SK-N-DZ (cell line): ENCODE data around the gene WWP2.
"Not testable (repeated sequence)": the region's sequence is repeated elsewhere in the genome, so short reads cannot be mapped to it uniquely, and the experiment has no call there.

ENCODE experiments used
- DNase-seq: peaks from one replicate; pipeline ENCODE4 v3.0.0-alpha.2; 2015; ENCODE audit warnings: low spot score

The WWP2 gene

GRCh38 chr16:69830146-69830533, 68.0 kb downstream of the WWP2 start:
- DNase-seq: no peak

DNA sequence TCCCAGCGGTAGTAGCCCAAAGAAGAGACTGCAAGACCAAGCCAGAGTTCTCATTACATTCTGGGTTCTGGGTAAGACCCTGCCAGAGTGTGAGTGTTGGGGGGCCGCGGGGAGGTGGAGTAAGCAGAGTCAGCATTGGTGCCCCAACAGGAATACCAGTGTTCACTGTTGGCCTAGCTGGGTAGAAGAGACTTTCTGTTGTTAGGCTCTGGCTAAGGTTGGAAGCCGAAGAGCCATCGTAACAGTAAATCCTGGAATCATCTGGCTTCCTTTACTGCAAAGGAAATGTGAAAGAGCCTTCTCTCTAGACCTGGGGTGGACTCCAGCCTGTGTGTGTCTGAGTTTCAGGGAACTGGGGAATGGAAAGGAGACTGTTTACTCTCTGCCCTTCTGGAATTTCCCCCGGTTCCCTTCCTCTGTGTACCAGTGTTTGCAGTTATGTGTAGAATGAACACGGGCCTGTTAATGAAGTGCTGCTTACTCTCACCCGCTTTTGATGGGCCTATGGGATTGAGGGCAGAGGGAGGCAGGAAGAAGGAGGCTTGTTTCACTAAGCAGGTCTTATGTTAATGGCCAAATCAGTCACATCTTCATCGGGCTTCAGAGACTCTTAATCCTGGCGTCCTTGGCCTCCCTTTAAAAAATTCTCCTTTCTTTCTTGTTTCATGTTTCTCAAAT, 68.5 kb downstream of the WWP2 start:
- no peak for DNase-seq

- no peak for DNase-seq
Observed at GRCh38 chr16:69831212-69832123, 69.3 kb downstream of the WWP2 start.

DNA sequence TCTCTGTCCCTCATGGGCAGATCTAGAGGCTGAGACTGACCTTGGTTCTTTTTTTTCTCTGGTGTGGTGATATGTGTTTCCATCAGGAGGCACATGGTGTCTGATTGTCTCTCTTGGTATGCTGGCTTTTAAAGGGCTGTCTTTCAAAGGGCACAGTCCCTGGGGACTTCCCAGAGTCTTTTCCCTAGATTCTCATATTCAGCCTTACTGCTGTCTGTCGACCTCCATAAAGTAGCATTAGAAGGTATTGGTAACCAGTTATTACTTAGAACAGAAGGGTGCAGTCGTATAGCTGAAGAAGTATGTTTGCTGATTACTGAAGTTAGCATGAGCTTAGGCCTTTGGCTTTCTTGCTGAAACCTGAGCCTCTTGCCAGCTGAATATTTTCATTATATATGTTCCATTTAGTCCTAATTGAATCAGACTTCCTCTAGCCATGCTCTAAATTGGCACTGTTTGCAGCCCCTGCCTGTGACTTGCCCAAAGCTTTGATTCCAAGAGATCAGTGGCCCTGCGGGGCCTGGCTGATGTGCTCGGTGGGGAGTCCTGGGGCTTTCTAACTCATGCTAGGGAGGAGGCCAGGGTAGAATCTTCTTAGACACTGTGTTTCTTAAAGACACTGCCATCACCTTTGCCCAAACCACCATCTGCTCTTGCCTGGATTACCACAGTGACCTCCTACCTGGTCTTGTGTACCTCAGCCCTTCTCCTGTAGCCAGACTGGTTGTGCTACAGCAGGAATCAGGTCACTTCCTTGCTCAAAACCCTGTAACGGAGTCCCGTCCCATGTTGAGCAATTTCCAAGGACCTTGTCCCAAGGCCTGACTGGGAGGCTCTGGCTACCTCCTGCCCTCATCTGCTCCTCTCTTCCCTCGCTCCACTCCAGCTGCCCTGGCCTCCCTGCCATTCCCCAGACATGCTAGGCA, 71.5 kb downstream of the WWP2 start:
- DNase-seq: peak; percentile 85

- DNase-seq: no peak
Observed at GRCh38 chr16:69834807-69835466, 72.8 kb downstream of the WWP2 start.

DNA sequence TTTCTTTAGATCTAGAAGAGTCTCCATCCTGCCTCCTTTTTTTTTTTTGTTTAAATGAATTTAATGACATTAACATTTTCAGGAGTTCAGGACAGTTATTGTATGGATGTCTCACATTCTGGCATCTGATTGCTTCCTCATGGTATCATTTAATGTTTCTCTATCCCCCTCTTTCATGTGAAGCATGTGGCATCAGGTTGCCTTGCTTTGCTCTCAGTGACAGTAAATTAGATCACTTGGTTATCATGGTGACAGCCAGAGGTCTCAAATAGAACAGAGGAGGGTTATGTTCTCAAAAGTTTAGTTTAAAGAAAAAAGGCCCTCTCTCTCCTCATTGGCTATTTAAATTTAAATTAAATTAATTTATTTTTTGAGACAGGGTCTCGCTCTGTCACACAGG, 74.1 kb downstream of the WWP2 start:
- peak; percentile 32 for DNase-seq

DNA sequence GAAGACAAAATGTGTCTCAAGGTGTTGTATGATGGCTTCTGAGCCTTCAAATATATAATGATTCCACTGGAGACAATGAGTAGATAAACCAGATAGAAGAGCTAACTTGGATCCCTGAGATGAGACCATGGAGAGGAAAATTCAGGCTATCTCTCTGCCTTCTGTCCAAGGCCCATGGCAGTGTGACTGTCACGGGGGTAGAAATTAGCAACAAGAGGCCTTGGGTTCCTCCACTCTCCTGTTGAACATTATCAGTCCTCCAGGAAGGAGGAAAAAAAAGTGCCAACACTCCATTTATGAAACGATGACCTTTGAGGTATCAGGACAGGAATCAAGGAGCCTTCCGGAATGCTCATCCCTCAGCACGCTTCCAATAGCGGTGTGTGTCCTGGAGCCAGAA, 75.2 kb downstream of the WWP2 start:
- no peak for DNase-seq

- DNase-seq: no peak
Observed at GRCh38 chr16:69838489-69838888, 76.4 kb downstream of the WWP2 start.

GRCh38 chr16:69839240-69839688, 77.1 kb downstream of the WWP2 start:
- no peak for DNase-seq

- no peak for DNase-seq
Observed at GRCh38 chr16:69839798-69840409, 77.8 kb downstream of the WWP2 start.

DNA sequence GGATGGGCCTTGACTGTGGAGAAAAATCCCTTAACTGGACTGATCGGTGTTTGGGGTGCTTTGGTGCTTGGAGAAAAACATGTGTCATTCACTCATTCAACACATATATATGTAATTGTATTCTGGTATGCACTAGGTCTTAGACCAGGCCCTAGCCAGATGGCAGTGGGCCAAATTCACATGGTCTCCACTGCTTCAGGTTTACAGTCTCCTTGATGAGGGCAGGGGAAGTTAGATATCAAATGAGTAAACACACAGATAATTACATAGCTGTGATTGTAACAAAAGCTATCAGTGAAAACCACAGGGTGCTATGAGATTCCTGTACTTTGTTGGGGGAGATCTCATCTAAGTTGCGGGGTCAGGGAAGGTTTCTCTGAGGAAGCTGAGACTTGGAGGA, 78.8 kb downstream of the WWP2 start:
- DNase-seq: no peak

DNA sequence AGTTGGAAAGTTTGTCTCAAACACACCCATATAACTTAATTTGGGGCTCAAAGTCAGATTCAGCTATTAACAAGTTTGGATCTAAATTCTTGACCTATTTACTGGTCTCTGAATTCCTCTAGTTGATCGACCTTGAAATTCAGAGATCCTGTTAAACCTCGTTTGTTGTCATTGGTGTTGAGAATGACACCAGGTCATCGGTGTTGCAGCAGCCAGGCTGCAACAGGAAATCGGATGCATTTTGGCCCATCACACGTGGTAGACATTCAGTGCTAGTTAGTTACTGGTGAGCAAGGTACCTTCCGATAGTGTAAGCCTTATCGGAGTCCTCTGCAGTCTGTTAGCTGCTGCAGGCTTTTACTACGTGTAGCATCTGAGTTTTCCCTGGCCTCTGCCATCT, 82.3 kb downstream of the WWP2 start:
- DNase-seq: no peak

DNA sequence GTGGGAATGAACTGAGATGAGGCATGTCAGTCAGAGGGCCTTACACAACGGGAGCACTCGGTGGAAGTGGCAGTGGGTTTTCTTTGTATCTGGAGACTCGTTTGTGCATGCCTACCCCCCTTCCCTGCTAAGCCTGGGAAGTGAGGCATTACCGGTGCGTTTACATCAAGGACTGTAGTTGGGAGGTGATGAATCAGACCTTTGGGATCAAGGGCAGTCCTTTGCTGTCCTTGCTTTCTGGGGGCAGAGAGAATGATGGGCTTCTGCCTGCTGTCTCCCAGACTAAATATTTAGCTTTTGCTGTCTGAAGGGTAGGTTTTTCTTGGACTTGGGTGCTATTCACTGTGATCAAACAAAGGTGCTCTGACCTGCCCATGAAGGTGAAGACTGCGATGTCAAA, 83.0 kb downstream of the WWP2 start:
- no peak for DNase-seq

GRCh38 chr16:69847643-69848042, 85.5 kb downstream of the WWP2 start:
- no peak for DNase-seq

GRCh38 chr16:69848637-69849545, 86.8 kb downstream of the WWP2 start:
- no peak for DNase-seq

GRCh38 chr16:69851491-69852240, 89.5 kb downstream of the WWP2 start:
- DNase-seq: no peak

DNA sequence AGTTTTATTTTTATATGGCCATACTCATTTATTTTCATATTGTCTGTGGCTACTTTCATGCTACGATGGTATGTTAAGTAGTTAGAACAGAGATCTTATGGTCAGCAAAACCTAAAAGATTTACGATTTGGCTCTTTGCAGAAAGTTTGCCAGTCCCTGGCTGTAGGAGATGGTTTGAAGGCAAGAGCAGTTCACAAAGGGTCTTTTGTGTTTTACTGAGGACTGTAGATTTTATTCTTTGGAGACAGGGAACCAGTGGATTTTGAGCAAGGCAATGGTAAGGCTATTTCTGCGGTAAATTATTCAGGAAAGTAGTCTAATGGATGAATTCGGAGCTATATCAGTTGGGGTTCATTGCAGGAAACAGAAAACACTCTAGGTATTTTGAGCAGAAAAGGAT, 90.7 kb downstream of the WWP2 start:
- no peak for DNase-seq

GRCh38 chr16:69853481-69853880, 91.3 kb downstream of the WWP2 start:
- DNase-seq: peak; percentile 8

DNA sequence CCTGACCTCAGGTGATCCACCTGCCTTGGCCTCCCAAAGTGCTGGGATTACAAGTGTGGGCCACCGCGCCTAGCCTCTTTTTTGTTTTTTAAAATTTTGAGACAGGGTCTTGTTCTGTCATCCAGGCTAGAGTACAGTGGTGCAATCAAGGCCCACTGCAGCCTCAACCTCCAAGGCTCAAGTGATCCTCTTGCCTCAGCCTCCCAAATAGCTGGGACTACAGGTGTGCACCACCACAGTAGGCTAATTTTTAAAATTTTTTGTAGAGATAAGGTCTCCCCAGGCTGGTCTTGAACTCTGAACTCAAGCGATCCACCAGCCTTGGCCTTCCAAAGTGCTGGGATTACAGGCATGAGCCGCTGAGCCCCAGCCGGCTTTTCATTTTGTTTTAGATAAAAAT, 92.6 kb downstream of the WWP2 start:
- not testable (repeated sequence) for DNase-seq
